OCI-LY3 (cell line): Measurements from ENCODE around the gene DEDD2.
A peak's percentile ranks its signal among the peaks of the same experiment; 100 is the strongest.

Experiments used
- H2AFZ ChIP-seq: fragments of 200-600, 300-600 bp; shearing (Covaris generic); 2 replicates; pipeline ENCODE4 v1.6.0; 2014; ENCODE audit warnings: antibody characterized with exemption, low read depth, low read length
- H3K27ac ChIP-seq: fragments of 200-600, 300-600 bp; sonication (generic); 2 replicates; pipeline ENCODE4 v1.5.1; 2014; ENCODE audit warnings: mild to moderate bottlenecking, low read length, moderate library complexity, mixed read lengths
- H3K27me3 ChIP-seq: fragments of 200-600, 300-600 bp; sonication (generic); 2 replicates; pipeline ENCODE4 v1.6.1; 2014; ENCODE audit warnings: low read depth, low read length, mixed read lengths
- H3K36me3 ChIP-seq: fragments of 200-600, 300-600 bp; sonication (generic); replicated peaks from 2 replicates; pipeline ENCODE3; 2014; ENCODE audit warnings: low read depth, low read length, mixed read lengths
- H3K4me1 ChIP-seq: fragments of 300-600, 200-600 bp; sonication (generic); 2 replicates; pipeline ENCODE4 v1.6.1; 2014; ENCODE audit warnings: low read length, mixed read lengths
- H3K4me2 ChIP-seq: fragments of 200-600, 300-600 bp; sonication (generic); 2 replicates; pipeline ENCODE4 v1.6.1; 2014; ENCODE audit warnings: low read length, mixed read lengths
- H3K4me3 ChIP-seq: fragments of 300-600, 200-600 bp; sonication (generic); 2 replicates; pipeline ENCODE4 v1.5.1; 2014; ENCODE audit warnings: antibody characterized with exemption, mild to moderate bottlenecking, low read length, moderate library complexity
- H3K79me2 ChIP-seq: fragments of 300-600, 200-600 bp; shearing (Covaris generic); 2 replicates; pipeline ENCODE4 v1.6.1; 2014; ENCODE audit warnings: mild to moderate bottlenecking, low read length, mixed read lengths
- H3K9ac ChIP-seq: fragments of 300-600, 200-600 bp; shearing (Covaris generic); 2 replicates; pipeline ENCODE4 v1.6.0; 2014; ENCODE audit warnings: mild to moderate bottlenecking, low read length, moderate library complexity
- H3K9me3 ChIP-seq: fragments of 200-600, 300-600 bp; shearing (Covaris generic); 2 replicates; pipeline ENCODE4 v1.6.1; 2014; ENCODE audit warnings: low read length, mixed read lengths; ENCODE audit not compliant: insufficient read depth
- H4K20me1 ChIP-seq: fragments of 200-600, 300-600 bp; sonication (generic); 2 replicates; pipeline ENCODE4 v1.6.1; 2016; ENCODE audit warnings: low read length, mixed read lengths; ENCODE audit not compliant: insufficient read depth
- CTCF ChIP-seq: fragments of 200-600, 300-600 bp; sonication (generic); IDR thresholded peaks from 2 replicates; pipeline ENCODE4 v1.5.1; 2014; ENCODE audit warnings: antibody characterized with exemption, low read length, low read depth
- EZH2phosphoT487 ChIP-seq: fragments of 200-600 bp; shearing (Covaris generic); IDR thresholded peaks from 2 replicates; pipeline ENCODE4 v1.6.1; 2018; ENCODE audit warnings: antibody characterized with exemption, mixed run types, low read depth

DEDD2 gene

GRCh38 chr19:42206871-42207755 is 10.4 kb downstream of the DEDD2 start:
- Histone ChIP-seq H3K27ac (no peak overlapping the region), H3K9ac (no peak overlapping the region), H3K4me2 (no peak overlapping the region), H3K4me3 (no peak overlapping the region), H3K9me3 (no peaks in the 10 kb centered on the region), H3K4me1 (peaks cover 13% of the 10 kb centered on the region), H4K20me1 (0 out of 2 replicates have a peak, but pooled peaks cover 5% of the 10 kb centered on the region), H3K36me3 (peaks cover 66% of the 10 kb centered on the region), H3K27me3 (no peaks in the 10 kb centered on the region), H3K79me2 (peaks cover 21% of the 10 kb centered on the region), H2AFZ (no peak overlapping the region)
- TF ChIP-seq EZH2phosphoT487 (no peak), CTCF (no peak)

DNA sequence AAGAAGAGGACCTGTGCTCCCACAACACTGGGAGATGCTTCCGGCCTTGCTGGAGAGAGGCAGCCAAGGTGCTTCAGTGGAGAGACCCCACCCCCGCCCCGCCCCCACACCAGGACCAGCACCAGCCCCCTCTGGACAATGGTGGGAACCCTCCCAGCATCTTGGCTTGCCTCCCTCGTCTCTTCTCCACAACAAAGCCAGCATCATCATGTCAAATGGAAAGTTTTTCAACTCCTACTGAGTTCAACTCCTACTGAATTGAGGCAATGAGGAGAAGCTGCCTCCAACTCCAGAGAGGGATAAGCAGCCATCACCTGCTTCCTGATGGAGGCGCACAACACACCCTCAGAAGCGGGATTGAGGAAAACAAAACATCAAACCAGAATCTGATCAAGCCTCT is 12.8 kb downstream of the DEDD2 start:
- Histone ChIP-seq H3K9me3 (no peaks in the 10 kb centered on the region), H4K20me1 (0 out of 2 replicates have a peak, but pooled peaks cover 5% of the 10 kb centered on the region), H3K9ac (no peak overlapping the region), H3K36me3 (peaks cover 71% of the 10 kb centered on the region), H2AFZ (no peak overlapping the region), H3K79me2 (peaks cover 35% of the 10 kb centered on the region), H3K4me2 (no peak overlapping the region), H3K27me3 (no peaks in the 10 kb centered on the region), H3K4me3 (no peak overlapping the region), H3K27ac (no peak overlapping the region), H3K4me1 (peaks cover 37% of the 10 kb centered on the region)
- TF ChIP-seq CTCF (no peak), EZH2phosphoT487 (no peak)

DNA sequence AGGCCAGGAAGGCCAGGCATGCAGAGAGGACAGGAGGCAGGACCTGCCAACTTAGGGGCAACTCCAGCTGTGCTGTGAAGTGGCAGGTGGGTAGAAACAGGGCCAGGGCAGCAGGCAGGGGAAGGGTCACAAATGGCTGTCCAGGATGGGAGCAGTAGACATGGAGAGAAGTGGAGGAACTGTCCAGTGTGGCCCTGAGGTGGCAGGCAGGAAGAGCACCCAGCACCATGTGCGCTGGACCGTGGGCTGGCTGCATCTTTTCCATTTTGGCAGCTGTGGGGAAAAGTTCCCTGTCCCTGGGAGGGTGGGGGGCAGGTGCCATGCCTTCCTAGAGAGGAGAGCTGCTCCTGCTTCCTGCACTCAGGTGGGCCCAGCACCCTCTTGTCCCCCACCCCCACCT is 13.8 kb downstream of the DEDD2 start:
- Histone ChIP-seq H3K9me3 (no peaks in the 10 kb centered on the region), H3K4me1 (peaks cover 47% of the 10 kb centered on the region), H4K20me1 (0 out of 2 replicates have a peak, but pooled peaks cover 4% of the 10 kb centered on the region), H3K79me2 (peaks cover 35% of the 10 kb centered on the region), H3K36me3 (peaks cover 72% of the 10 kb centered on the region), H2AFZ (no peak overlapping the region), H3K9ac (no peak overlapping the region), H3K4me3 (no peak overlapping the region), H3K4me2 (no peak overlapping the region), H3K27ac (no peak overlapping the region), H3K27me3 (no peaks in the 10 kb centered on the region)
- TF ChIP-seq EZH2phosphoT487 (no peak), CTCF (no peak)

DNA sequence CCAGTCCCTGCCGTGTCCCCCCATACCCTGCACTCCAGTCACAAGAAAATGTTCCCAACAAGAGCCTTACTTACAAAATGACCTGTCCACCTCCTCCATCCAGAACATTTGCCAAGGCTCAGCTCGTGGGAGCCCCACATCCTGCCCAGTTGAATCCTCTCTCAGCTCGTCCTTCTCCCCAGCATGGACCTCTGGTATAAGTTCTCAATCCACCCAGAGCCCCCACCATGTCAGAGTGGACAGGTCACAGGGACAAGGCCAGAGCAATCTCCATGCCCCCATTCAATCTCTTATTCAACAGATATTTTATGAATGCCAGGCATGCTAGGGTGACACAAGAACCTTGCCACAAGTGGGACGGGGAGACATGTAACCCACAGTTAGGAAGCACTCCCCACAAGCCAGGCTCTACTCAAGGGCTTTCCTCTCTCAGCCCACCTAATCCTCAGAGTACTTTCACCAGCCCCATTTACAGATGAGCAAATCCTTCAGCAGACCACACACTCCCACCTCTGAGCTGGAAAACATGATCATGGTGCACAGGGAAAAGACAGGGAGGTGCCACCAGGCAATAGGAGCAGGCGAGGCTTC is 15.1 kb downstream of the DEDD2 start:
- Histone ChIP-seq H4K20me1 (no peaks in the 10 kb centered on the region), H3K9ac (peak overlapping the region; percentile 73), H3K9me3 (no peaks in the 10 kb centered on the region), H3K36me3 (peaks cover 69% of the 10 kb centered on the region), H2AFZ (no peak overlapping the region), H3K27ac (peak overlapping the region; percentile 93), H3K4me1 (peaks cover 53% of the 10 kb centered on the region), H3K4me2 (peak overlapping the region; percentile 71), H3K4me3 (peak overlapping the region; percentile 66), H3K79me2 (peaks cover 32% of the 10 kb centered on the region), H3K27me3 (no peaks in the 10 kb centered on the region)
- TF ChIP-seq EZH2phosphoT487 = no peak
- TF ChIP-seq CTCF = no peak
